Spleen (tissue), 11 donors: Measurements from ENCODE around the gene PDE2A. TPM values are rescaled to one million over a fixed set of nuclear protein-coding genes. Genes with fewer than 3 reads are reported as not detected.

ENCODE experiments used
- DNase-seq: peaks from one replicate; pipeline ENCODE4 v3.0.0-alpha.2; 2020
- H3K27ac ChIP-seq, 8 donors: fragments of 200-600 bp; sonication (generic) in 7 of 8; 1 replicate in 4 of 8; 2 replicates in 4 of 8; pipeline versions ENCODE4 v1.5.0 to v1.8.0; 2016 to 2021; ENCODE audit warnings: inconsistent platforms in 4 of 8, mild to moderate bottlenecking in 4 of 8, moderate library complexity in 1 of 8
- H3K27me3 ChIP-seq, 7 donors: fragments of 200-600 bp; sonication (generic) in 6 of 7; replicated peaks in 1 of 7; 1 replicate in 4 of 7; 2 replicates in 3 of 7; pipeline versions ENCODE4 v1.5.0 to v1.8.0; 2016 to 2021; ENCODE audit warnings: inconsistent platforms in 3 of 7, mild to moderate bottlenecking in 1 of 7
- H3K36me3 ChIP-seq, 6 donors: fragments of 200-600 bp; sonication (generic) in 5 of 6; 1 replicate in 4 of 6; 2 replicates in 2 of 6; pipeline versions ENCODE4 v1.5.0 to v1.8.0; 2016 to 2021; ENCODE audit warnings: inconsistent platforms in 2 of 6
- H3K4me1 ChIP-seq, 6 donors: fragments of 200-600 bp; sonication (generic) in 5 of 6; 1 replicate in 3 of 6; 2 replicates in 3 of 6; pipeline versions ENCODE4 v1.5.0 to v1.8.0; 2016 to 2021; ENCODE audit warnings: inconsistent platforms in 3 of 6
- H3K4me3 ChIP-seq, 8 donors: fragments of 200-600 bp; sonication (generic) in 7 of 8; 1 replicate in 4 of 8; 2 replicates in 4 of 8; pipeline versions ENCODE4 v1.5.0 to v1.8.0; 2016 to 2021; ENCODE audit warnings: inconsistent platforms in 4 of 8, mild to moderate bottlenecking in 4 of 8, moderate library complexity in 2 of 8
- H3K9me3 ChIP-seq, 8 donors: fragments of 200-600 bp; sonication (generic) in 7 of 8; 1 replicate in 4 of 8; 2 replicates in 4 of 8; pipeline versions ENCODE4 v1.5.0 to v1.8.0; 2016 to 2021; ENCODE audit warnings: inconsistent platforms in 4 of 8
- CTCF ChIP-seq, 11 experiments: fragments of 200-600 bp in 7 of 11; fragments of 450-650 bp in 4 of 11; sonication (generic) in 4 of 11; IDR thresholded peaks in 8 of 11; conservative IDR thresholded peaks in 3 of 11; 1 replicate in 7 of 11; 2 replicates in 4 of 11; pipeline versions ENCODE4 v1.4.0 to v1.8.0; 2016 to 2021; ENCODE audit warnings: antibody characterized with exemption in 11 of 11, inconsistent platforms in 4 of 11, mild to moderate bottlenecking in 1 of 11
- POLR2A ChIP-seq, 3 donors: fragments of 450-650 bp; IDR thresholded peaks; one replicate each; pipeline ENCODE4 v1.5.1; 2017; ENCODE audit warnings: antibody characterized with exemption in 3 of 3, mild to moderate bottlenecking in 1 of 3
- POLR2AphosphoS5 ChIP-seq, 3 donors: sonication (generic); formaldehyde crosslinking; IDR thresholded peaks; one replicate each; pipeline ENCODE4 v1.5.1; 2017; ENCODE audit warnings: antibody characterized with exemption in 3 of 3
- WGBS, 5 donors: extraction: QIAGEN DNeasy Blood & Tissue Kit in 3 of 5; methylation state at CpG; one replicate each; pipeline versions ENCODE4 v1.1.5 to v1.1.7; 2013 to 2018; 5-methylcytosine and 5-hydroxymethylcytosine counted together
- intact Hi-C: fragments of 100-400 bp; cut with DNase I; formaldehyde crosslinking; loops from one replicate; pipeline ENCODE4 v1.15.0; 2023; ENCODE audit warnings: low total_unique reads
- polyA plus RNA-seq, 3 donors: library from polyadenylated mRNA; stranded (reverse); fragments of 200-250 nt; gene quantifications; one replicate each; pipeline ENCODE4 v1.2.1, GENCODE V29; 2013
- total RNA-seq, 7 donors: library from RNA; depleted of rRNA in 3 of 7; stranded (reverse); fragments of >200 nt in 3 of 7; fragmentation: NEBNext Ultra II Directional in 4 of 7; extraction: Animal tissue kit (Norgen Biotek cat#: 25700) in 4 of 7; gene quantifications; one replicate each; pipeline versions ENCODE4 v1.1.0 to v1.2.1, GENCODE V29; 2016 to 2021
- donor health status: healthy with polysubstance abuse.
- donor health status: DM: no; HTN: no; CAD: no; lungs with moderate emphysema.
- donor health status: DM: no; HTN: no; CAD: no.
- donor health status: Bipolar disorder and iron deficiency.
- donor health status: healthy.
- donor health status: DM: no; HTN: no; CAD: no.
- donor health status: DM: yes; HTN: yes; CAD: no.

PDE2A gene
- total and polyA plus RNA-seq, 10 donors: 58.2 to 584 (median 333) TPM

GRCh38 chr11:72655896-72656464, 18.2 kb downstream of the PDE2A start:
- no peaks in the 10 kb centered on the region for H3K36me3 ChIP-seq
- DNase-seq: no peak
- H3K27me3 ChIP-seq: peaks cover 0 to 25% (median 0%) of the 10 kb centered on the region in 7 donors
- no peak overlapping the region for H3K4me3 ChIP-seq
- H3K27ac ChIP-seq: no peak overlapping the region
- no peaks in the 10 kb centered on the region for H3K9me3 ChIP-seq
- TF ChIP-seq POLR2AphosphoS5 (IDR thresholded peaks at IDR 0.05) (no peak), CTCF (IDR thresholded peaks at IDR 0.05 in 8 of 11, conservative IDR thresholded peaks at IDR 0.05 in 3 of 11) (no peak), POLR2A (IDR thresholded peaks at IDR 0.05) (no peak)
- intact Hi-C loops: no loop called here
- peaks cover 0 to 5% (median 0%) of the 10 kb centered on the region in 6 donors for H3K4me1 ChIP-seq
- 75 to 81% (median 76%) methylated on average over 9 to 11 of the region's 11 CpGs for WGBS, 5 donors

- no peak for TF ChIP-seq CTCF (IDR thresholded peaks at IDR 0.05 in 8 of 11, conservative IDR thresholded peaks at IDR 0.05 in 3 of 11)
- TF ChIP-seq POLR2AphosphoS5 (IDR thresholded peaks at IDR 0.05): no peak
- no peak for TF ChIP-seq POLR2A (IDR thresholded peaks at IDR 0.05)
- Histone ChIP-seq H3K4me3 (no peak overlapping the region), H3K27ac (no peak overlapping the region), H3K9me3 (no peaks in the 10 kb centered on the region), H3K4me1 (peaks cover 0 to 5% (median 0%) of the 10 kb centered on the region in 6 donors), H3K27me3 (peaks cover 0 to 17% (median 0%) of the 10 kb centered on the region in 7 donors), H3K36me3 (no peaks in the 10 kb centered on the region)
- intact Hi-C loops: no loop called here
- no peak for DNase-seq
- 80 to 84% (median 82%) methylated on average over 6 to 8 of the region's 8 CpGs for WGBS, 5 donors
Observed at GRCh38 chr11:72655014-72655413, 19.2 kb downstream of the PDE2A start.

- H3K36me3 ChIP-seq: no peaks in the 10 kb centered on the region
- peaks cover 0 to 17% (median 0%) of the 10 kb centered on the region in 7 donors for H3K27me3 ChIP-seq
- H3K9me3 ChIP-seq: no peaks in the 10 kb centered on the region
- intact Hi-C loops: no loop called here
- no peak overlapping the region for H3K4me3 ChIP-seq
- TF ChIP-seq POLR2A (IDR thresholded peaks at IDR 0.05): no peak
- TF ChIP-seq POLR2AphosphoS5 (IDR thresholded peaks at IDR 0.05): no peak
- no peak for DNase-seq
- H3K27ac ChIP-seq: no peak overlapping the region
- H3K4me1 ChIP-seq: peaks cover 0 to 5% (median 0%) of the 10 kb centered on the region in 6 donors
- 64 to 95% (median 79%) methylated on average over 3 of the region's 3 CpGs for WGBS, 5 donors
Observed at GRCh38 chr11:72653649-72654048, 20.6 kb downstream of the PDE2A start.

GRCh38 chr11:72652873-72653630, 21.2 kb downstream of the PDE2A start:
- no peak overlapping the region for H3K27ac ChIP-seq
- peaks cover 0 to 5% (median 0%) of the 10 kb centered on the region in 6 donors for H3K4me1 ChIP-seq
- no peak overlapping the region for H3K4me3 ChIP-seq
- 67 to 75% (median 71%) methylated on average over 10 to 13 of the region's 13 CpGs for WGBS, 5 donors
- H3K36me3 ChIP-seq: no peaks in the 10 kb centered on the region
- H3K27me3 ChIP-seq: peaks cover 0 to 13% (median 0%) of the 10 kb centered on the region in 7 donors
- intact Hi-C loops: no loop called here
- DNase-seq: no peak
- TF ChIP-seq CTCF (IDR thresholded peaks at IDR 0.05 in 8 of 11, conservative IDR thresholded peaks at IDR 0.05 in 3 of 11): no peak
- TF ChIP-seq POLR2A (IDR thresholded peaks at IDR 0.05): no peak
- TF ChIP-seq POLR2AphosphoS5 (IDR thresholded peaks at IDR 0.05): no peak
- H3K9me3 ChIP-seq: no peaks in the 10 kb centered on the region
